Calu3 (cell line): ENCODE data around the gene POGLUT2. TPM values are rescaled to one million over a fixed set of nuclear protein-coding genes. Genes with fewer than 3 reads are reported as not detected.
A peak's percentile ranks its signal among the peaks of the same experiment; 100 is the strongest.

Experiments used
- BruUV-seq: library from RNA; stranded (reverse); fragments of 400-500 nt; replicated peaks from 2 replicates; lab custom pipeline; 2021; lab: Mats Ljungman, UMichigan
- CTCF ChIA-PET: fragments of 300-600 bp; sonication (Branson Sonifier 250); formaldehyde crosslinking; loops from one replicate; lab custom pipeline; 2022; ENCODE audit warnings: antibody characterized with exemption; lab: Charles Lee
- DNase-seq: peaks from one replicate; pipeline ENCODE4 v3.0.0; 2022
- H3K27ac Mint-ChIP-seq: one replicate; pipeline ENCODE4 v1.8.0; 2022; ENCODE audit warnings: mixed read lengths; ENCODE audit not compliant: unreplicated experiment
- H3K27me3 Mint-ChIP-seq: one replicate; pipeline ENCODE4 v1.8.0; 2022; ENCODE audit warnings: mixed read lengths; ENCODE audit not compliant: unreplicated experiment
- H3K36me3 Mint-ChIP-seq: one replicate; pipeline ENCODE4 v1.8.0; 2022; ENCODE audit warnings: mild to moderate bottlenecking, moderate library complexity, mixed read lengths; ENCODE audit not compliant: insufficient read depth, unreplicated experiment
- H3K4me1 Mint-ChIP-seq: one replicate; pipeline ENCODE4 v1.8.0; 2022; ENCODE audit warnings: mild to moderate bottlenecking, low read depth, mixed read lengths; ENCODE audit not compliant: unreplicated experiment
- H3K4me3 Mint-ChIP-seq: one replicate; pipeline ENCODE4 v1.8.0; 2022; ENCODE audit warnings: mild to moderate bottlenecking, low read depth, moderate library complexity, mixed read lengths; ENCODE audit not compliant: unreplicated experiment
- H3K9me3 Mint-ChIP-seq: one replicate; pipeline ENCODE4 v1.8.0; 2022; ENCODE audit warnings: low read depth, mixed read lengths; ENCODE audit not compliant: unreplicated experiment
- intact Hi-C: fragments of 100-400 bp; cut with micrococcal nuclease; formaldehyde crosslinking; loops from one replicate; pipeline ENCODE4 v1.10.0; 2022; ENCODE audit not compliant: unreplicated experiment
- total RNA-seq: library from RNA; stranded (reverse); gene quantifications from 2 replicates; pipeline ENCODE4 v1.2.3, GENCODE V29; 2022
- TF ChIP-seq, protein P1 (sequence below): fragments of 200-600 bp; IDR thresholded peaks from one replicate; pipeline ENCODE4 v1.8.0; 2022; ENCODE audit warnings: antibody characterized with exemption; ENCODE audit not compliant: unreplicated experiment

The POGLUT2 gene
- total RNA-seq, 1 experiment from 2014 or later: 2.3 TPM

DNA sequence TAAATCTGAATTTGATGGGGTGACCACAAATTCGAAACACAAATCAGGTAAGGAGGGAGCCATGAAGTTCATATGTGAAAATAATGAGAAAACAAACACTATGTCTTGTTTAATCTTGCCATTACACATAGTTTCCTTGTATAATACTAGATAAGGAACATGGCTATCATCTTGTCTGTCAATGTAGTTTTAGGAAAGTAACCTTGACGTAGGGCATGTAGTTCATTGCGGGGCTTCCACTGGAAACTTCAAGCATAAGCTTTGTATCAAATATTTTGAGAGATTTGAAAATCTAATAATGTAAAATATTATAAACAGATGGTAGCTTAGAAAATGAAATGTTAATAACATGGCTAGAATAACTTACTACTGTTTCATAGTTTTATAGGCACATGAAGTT is 8.9 kb upstream of the POGLUT2 start:
- no peak for DNase-seq
- CTCF ChIA-PET: no interaction called here
- BruUV-seq: no TSS peak
- H3K4me3 Mint-ChIP-seq: no peak overlapping the region
- no peaks in the 10 kb centered on the region for H3K4me1 Mint-ChIP-seq
- no peaks in the 10 kb centered on the region for H3K36me3 Mint-ChIP-seq
- no peak overlapping the region for H3K27ac Mint-ChIP-seq
- intact Hi-C loops: no loop called here
- H3K27me3 Mint-ChIP-seq: no peaks in the 10 kb centered on the region
- TF ChIP-seq, protein P1, sequence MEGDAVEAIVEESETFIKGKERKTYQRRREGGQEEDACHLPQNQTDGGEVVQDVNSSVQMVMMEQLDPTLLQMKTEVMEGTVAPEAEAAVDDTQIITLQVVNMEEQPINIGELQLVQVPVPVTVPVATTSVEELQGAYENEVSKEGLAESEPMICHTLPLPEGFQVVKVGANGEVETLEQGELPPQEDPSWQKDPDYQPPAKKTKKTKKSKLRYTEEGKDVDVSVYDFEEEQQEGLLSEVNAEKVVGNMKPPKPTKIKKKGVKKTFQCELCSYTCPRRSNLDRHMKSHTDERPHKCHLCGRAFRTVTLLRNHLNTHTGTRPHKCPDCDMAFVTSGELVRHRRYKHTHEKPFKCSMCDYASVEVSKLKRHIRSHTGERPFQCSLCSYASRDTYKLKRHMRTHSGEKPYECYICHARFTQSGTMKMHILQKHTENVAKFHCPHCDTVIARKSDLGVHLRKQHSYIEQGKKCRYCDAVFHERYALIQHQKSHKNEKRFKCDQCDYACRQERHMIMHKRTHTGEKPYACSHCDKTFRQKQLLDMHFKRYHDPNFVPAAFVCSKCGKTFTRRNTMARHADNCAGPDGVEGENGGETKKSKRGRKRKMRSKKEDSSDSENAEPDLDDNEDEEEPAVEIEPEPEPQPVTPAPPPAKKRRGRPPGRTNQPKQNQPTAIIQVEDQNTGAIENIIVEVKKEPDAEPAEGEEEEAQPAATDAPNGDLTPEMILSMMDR: no peak
- no peaks in the 10 kb centered on the region for H3K9me3 Mint-ChIP-seq

DNA sequence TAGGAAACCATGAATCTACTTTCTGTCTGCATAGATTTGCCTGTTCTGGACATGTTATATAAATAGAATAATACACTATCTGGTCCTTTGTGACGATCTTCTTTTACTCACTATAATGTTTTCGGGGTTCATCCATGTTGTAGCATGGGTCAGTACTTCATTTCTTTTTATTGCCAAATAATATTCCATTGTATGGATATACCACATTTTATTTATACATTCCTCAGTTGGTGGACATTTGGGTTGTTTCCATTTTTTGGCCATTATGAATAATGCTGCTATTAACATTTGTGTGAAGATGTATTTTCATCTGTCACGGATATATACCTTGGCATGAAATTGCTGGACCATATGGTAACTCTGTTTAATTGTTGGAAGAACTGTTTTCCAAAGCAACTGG is 6.9 kb upstream of the POGLUT2 start:
- H3K4me1 Mint-ChIP-seq: no peaks in the 10 kb centered on the region
- H3K4me3 Mint-ChIP-seq: no peak overlapping the region
- H3K36me3 Mint-ChIP-seq: no peaks in the 10 kb centered on the region
- intact Hi-C loops: no loop called here
- DNase-seq: no peak
- no peaks in the 10 kb centered on the region for H3K9me3 Mint-ChIP-seq
- H3K27me3 Mint-ChIP-seq: no peaks in the 10 kb centered on the region
- CTCF ChIA-PET: no interaction called here
- TF ChIP-seq, protein P1: no peak
- no peak overlapping the region for H3K27ac Mint-ChIP-seq
- BruUV-seq: no TSS peak

DNA sequence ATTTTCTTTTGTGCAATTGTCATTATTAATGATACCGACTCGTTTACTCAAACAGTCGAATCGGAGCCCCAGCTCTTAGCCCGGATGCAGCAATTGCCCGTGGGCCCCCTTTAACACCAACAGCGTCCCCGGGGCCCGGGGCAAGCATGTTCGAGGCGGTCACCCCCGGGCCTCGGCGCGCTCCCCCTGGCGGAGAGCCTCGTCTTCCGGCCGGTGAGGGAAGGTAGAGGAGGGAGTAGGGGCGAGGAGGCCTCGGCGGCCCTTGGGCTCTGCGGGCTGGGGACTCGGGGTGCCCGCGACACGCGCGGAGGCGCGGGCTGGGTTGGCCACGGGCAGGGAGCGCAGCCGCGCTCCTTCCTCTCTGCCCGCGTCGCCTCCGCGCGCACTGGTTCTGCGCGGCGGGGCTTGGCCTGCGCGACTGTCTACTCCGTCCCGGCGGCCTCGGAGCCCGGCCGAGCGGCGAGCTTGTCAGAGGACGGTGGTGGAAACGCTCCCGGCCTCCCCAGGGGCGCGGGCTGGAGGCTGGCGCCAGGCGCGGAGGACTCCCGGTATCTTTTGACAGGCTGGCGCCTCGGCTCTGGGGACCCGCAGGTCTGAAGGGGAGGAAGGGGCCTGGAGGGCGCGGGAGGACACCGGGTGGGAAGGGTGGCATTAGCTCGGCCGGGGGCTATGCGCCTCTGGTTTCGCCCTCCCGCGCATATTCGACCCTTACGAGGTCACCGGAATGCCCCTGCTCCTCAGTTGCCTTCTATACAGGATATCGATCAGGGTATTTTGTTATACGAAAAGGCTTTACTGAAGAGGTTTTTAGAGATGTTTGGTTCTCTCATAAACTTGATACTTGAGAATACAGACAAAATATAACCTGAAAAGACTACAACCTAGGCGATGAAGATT is 1.6 kb upstream of the POGLUT2 start:
- TF ChIP-seq, protein P1: peak; percentile 48
- DNase-seq: peak; percentile 76
- intact Hi-C loops: no loop called here
- no peaks in the 10 kb centered on the region for H3K9me3 Mint-ChIP-seq
- H3K27ac Mint-ChIP-seq: no peak overlapping the region
- no TSS peak for BruUV-seq
- peak overlapping the region; percentile 76 for H3K4me3 Mint-ChIP-seq
- peaks cover 15% of the 10 kb centered on the region for H3K36me3 Mint-ChIP-seq
- CTCF ChIA-PET: no interaction called here
- H3K27me3 Mint-ChIP-seq: no peaks in the 10 kb centered on the region
- H3K4me1 Mint-ChIP-seq: no peaks in the 10 kb centered on the region

DNA sequence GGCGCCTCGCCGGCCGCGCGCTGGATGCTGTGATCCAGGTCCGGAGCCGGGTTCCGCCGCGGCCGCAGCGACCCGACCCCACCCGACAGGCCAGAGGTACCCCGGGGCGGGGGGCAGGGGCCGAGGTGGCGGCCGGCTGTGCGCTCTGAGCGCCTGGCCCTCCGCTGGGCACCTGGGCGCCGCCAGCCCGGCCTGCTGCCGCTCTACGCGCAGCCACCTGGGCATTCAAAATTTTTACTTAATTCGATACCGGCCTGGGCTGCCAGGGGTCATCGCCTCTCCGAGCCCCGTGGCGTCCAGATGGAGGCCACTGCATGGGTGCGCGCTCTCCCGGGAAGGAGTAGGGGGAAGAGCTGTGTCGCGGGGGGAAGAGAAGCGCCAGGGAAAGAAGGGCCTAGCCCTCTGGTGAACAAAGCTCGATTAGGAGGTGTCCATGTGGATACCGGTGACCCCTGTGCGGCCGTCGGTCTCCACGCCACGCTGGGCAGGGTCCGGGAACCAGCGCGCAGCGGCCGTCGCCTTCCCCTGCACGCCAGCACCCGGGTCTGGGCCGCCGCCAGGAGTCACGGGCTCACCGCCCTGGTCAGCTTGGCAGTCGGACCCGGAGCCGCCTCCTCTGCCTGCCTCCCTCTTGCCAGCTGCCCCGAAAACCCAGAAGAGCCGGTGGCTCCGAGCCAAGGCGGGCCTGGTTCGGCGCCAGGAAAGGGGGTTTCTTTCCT is 809 bp upstream of the POGLUT2 start:
- intact Hi-C loops: no loop called here
- no peaks in the 10 kb centered on the region for H3K27me3 Mint-ChIP-seq
- DNase-seq: no peak
- peaks cover 15% of the 10 kb centered on the region for H3K36me3 Mint-ChIP-seq
- no peak overlapping the region for H3K27ac Mint-ChIP-seq
- TF ChIP-seq, protein P1: no peak
- H3K4me1 Mint-ChIP-seq: no peaks in the 10 kb centered on the region
- BruUV-seq: no TSS peak
- H3K4me3 Mint-ChIP-seq: peak overlapping the region; percentile 76
- CTCF ChIA-PET: no interaction called here
- H3K9me3 Mint-ChIP-seq: no peaks in the 10 kb centered on the region
